Mammary epithelial cell (primary cell): Measurements from ENCODE around the gene ASRGL1.

Source experiments
- EZH2 ChIP-seq: IDR thresholded peaks from 2 replicates; pipeline ENCODE4 v1.6.1; 2012; ENCODE audit warnings: low read length, inconsistent platforms, borderline replicate concordance
- TF ChIP-seq, protein P1 (sequence below), 2 donors: IDR thresholded peaks in 1 of 2; conservative IDR thresholded peaks in 1 of 2; 2 replicates each; pipeline ENCODE4 v1.5.1; 2011 to 2012; ENCODE audit warnings: inconsistent platforms in 2 of 2, low read length in 2 of 2, mild to moderate bottlenecking in 2 of 2, control low read depth in 1 of 2, low read depth in 1 of 2; ENCODE audit not compliant: insufficient read depth in 1 of 2; ENCODE audit errors: extremely low read depth in 1 of 2

DNA sequence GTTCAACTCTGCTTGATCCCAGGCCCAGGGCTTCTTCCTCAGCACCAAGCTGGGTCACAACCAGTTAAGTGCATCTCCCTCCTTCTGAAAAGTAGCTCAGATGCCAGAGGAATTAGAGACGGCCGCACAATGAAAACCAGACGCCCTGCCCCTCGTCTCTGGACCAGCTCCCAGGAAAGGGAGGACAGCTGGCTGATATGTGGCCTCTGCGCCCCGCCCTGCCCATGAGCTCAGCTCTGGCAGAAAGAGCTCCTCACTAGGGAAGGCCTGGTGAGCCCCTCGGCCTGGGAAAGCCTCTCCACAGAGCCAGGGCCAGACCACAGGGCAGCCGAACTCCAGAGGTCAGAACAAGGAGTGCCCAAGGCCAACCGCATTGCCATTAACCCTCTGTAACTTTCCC, 63.5 kb downstream of the ASRGL1 start:
- TF ChIP-seq, protein P1, sequence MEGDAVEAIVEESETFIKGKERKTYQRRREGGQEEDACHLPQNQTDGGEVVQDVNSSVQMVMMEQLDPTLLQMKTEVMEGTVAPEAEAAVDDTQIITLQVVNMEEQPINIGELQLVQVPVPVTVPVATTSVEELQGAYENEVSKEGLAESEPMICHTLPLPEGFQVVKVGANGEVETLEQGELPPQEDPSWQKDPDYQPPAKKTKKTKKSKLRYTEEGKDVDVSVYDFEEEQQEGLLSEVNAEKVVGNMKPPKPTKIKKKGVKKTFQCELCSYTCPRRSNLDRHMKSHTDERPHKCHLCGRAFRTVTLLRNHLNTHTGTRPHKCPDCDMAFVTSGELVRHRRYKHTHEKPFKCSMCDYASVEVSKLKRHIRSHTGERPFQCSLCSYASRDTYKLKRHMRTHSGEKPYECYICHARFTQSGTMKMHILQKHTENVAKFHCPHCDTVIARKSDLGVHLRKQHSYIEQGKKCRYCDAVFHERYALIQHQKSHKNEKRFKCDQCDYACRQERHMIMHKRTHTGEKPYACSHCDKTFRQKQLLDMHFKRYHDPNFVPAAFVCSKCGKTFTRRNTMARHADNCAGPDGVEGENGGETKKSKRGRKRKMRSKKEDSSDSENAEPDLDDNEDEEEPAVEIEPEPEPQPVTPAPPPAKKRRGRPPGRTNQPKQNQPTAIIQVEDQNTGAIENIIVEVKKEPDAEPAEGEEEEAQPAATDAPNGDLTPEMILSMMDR (conservative IDR thresholded peaks at IDR 0.05 in 1 of 2, IDR thresholded peaks at IDR 0.05 in 1 of 2; ENCODE audit: extremely low read depth in 1 of 2, insufficient read depth in 1 of 2, low read depth in 1 of 2, low read length in 2 of 2) = no peak
- no peak for TF ChIP-seq EZH2
